Keratinocyte (primary cell): ENCODE data around the gene SYTL2. TPM values are rescaled to one million over a fixed set of nuclear protein-coding genes. Genes with fewer than 3 reads are reported as not detected.
"Not testable (repeated sequence)": the region's sequence is repeated elsewhere in the genome, so short reads cannot be mapped to it uniquely, and the experiment has no call there.

ENCODE experiments used
- DNase-seq: peaks from one replicate; pipeline ENCODE4 v3.0.0-alpha.2; 2011; ENCODE audit warnings: low read depth, missing footprints, low spot score
- FAIRE-seq: peaks from 2 replicates; lab custom pipeline; 2011; peaks lifted over from hg19 to GRCh38; lab: Jason Lieb, UNC
- H2AFZ ChIP-seq: 2 replicates; pipeline ENCODE4 v1.6.0; 2012; ENCODE audit warnings: low read length, control low read depth, inconsistent platforms; ENCODE audit not compliant: control insufficient read depth
- H3K27ac ChIP-seq: 2 replicates; pipeline ENCODE4 v1.5.1; 2011; ENCODE audit warnings: low read length; ENCODE audit not compliant: control insufficient read depth, insufficient read depth
- H3K27me3 ChIP-seq: 3 replicates; pipeline ENCODE4 v1.6.0; 2011; ENCODE audit warnings: low read length; ENCODE audit not compliant: control insufficient read depth, insufficient read depth; ENCODE audit errors: extremely low read depth
- H3K36me3 ChIP-seq, 2 experiments: 2 replicates in 1 of 2; 3 replicates in 1 of 2; pipeline ENCODE4 v1.5.1; 2011; ENCODE audit warnings: low read length in 2 of 2, mild to moderate bottlenecking in 1 of 2; ENCODE audit not compliant: control insufficient read depth in 2 of 2, insufficient read depth in 2 of 2; ENCODE audit errors: extremely low read depth in 1 of 2
- H3K4me1 ChIP-seq: 3 replicates; pipeline ENCODE4 v1.5.1; 2011; ENCODE audit warnings: low read length; ENCODE audit not compliant: control insufficient read depth, insufficient read depth; ENCODE audit errors: extremely low read depth
- H3K4me2 ChIP-seq: 3 replicates; pipeline ENCODE4 v1.6.0; 2011; ENCODE audit warnings: low read depth, low read length; ENCODE audit not compliant: control insufficient read depth, insufficient read depth; ENCODE audit errors: extremely low read depth
- H3K4me3 ChIP-seq, 3 experiments: fragments of 200-600 bp in 1 of 3; sonication (generic) in 1 of 3; 2 replicates in 2 of 3; 3 replicates in 1 of 3; pipeline ENCODE4 v1.5.1; 2011 to 2016; ENCODE audit warnings: low read length in 3 of 3, mild to moderate bottlenecking in 3 of 3, control low read depth in 2 of 3, inconsistent platforms in 1 of 3, low read depth in 1 of 3, mixed read lengths in 1 of 3, mixed run types in 1 of 3, moderate library complexity in 1 of 3; ENCODE audit not compliant: control insufficient read depth in 2 of 3, insufficient read depth in 2 of 3; ENCODE audit errors: extremely low read depth in 1 of 3
- H3K79me2 ChIP-seq: 2 replicates; pipeline ENCODE4 v1.6.0; 2012; ENCODE audit warnings: low read length; ENCODE audit not compliant: control insufficient read depth, insufficient read depth
- H3K9ac ChIP-seq: 3 replicates; pipeline ENCODE4 v1.6.0; 2011; ENCODE audit warnings: low read length; ENCODE audit not compliant: control insufficient read depth, insufficient read depth; ENCODE audit errors: extremely low read depth
- H3K9me1 ChIP-seq: 3 replicates; pipeline ENCODE4 v1.6.0; 2011; ENCODE audit warnings: low read length; ENCODE audit not compliant: control insufficient read depth, insufficient read depth; ENCODE audit errors: extremely low read depth
- H3K9me3 ChIP-seq: 2 replicates; pipeline ENCODE4 v1.5.1; 2012; ENCODE audit warnings: low read depth, low read length; ENCODE audit not compliant: control insufficient read depth
- H4K20me1 ChIP-seq: 3 replicates; pipeline ENCODE4 v1.6.0; 2011; ENCODE audit warnings: low read length; ENCODE audit not compliant: control insufficient read depth, insufficient read depth; ENCODE audit errors: extremely low read depth
- EZH2 ChIP-seq: IDR thresholded peaks from one replicate; pipeline ENCODE4 v1.6.1; 2012; ENCODE audit warnings: inconsistent platforms, mild to moderate bottlenecking, low read length, moderate library complexity
- dilution Hi-C: fragments of 300-500 bp; cut with MboI; formaldehyde crosslinking; loops from one replicate; pipeline ENCODE4 v1.7.0; 2020; ENCODE audit warnings: low sequenced_read_pairs; ENCODE audit not compliant: extremely low pct_ligation_motif_present
- polyA plus RNA-seq, 5 experiments: library from polyadenylated mRNA; depleted of rRNA in 3 of 5; stranded (reverse) in 3 of 5; stranded (forward) in 1 of 5; unstranded in 1 of 5; fragments of >200 nt; gene quantifications; 1 replicate in 1 of 5; 2 replicates in 3 of 5; 3 replicates in 1 of 5; pipeline versions ENCODE4 v1.2.1 to v1.2.3, GENCODE V29; 2011 to 2012; ENCODE audit warnings: missing spikeins in 2 of 5, low read depth in 1 of 5, low replicate concordance in 1 of 5
- TF ChIP-seq, protein P1 (sequence below), 3 experiments: IDR thresholded peaks in 1 of 3; conservative IDR thresholded peaks in 1 of 3; optimal IDR thresholded peaks in 1 of 3; 2 replicates in 2 of 3; 3 replicates in 1 of 3; pipeline versions ENCODE3 to v1.5.1; 2011; ENCODE audit warnings: low read length in 3 of 3, mild to moderate bottlenecking in 3 of 3, moderate library complexity in 2 of 3, control low read depth in 1 of 3, inconsistent platforms in 1 of 3; ENCODE audit not compliant: insufficient read depth in 2 of 3; ENCODE audit errors: extremely low read depth in 1 of 3

SYTL2 gene
- polyA plus RNA-seq, 1 donor (not counting 4 experiments of a cell fraction or from before 2014, with no cell fraction given): 3.1 TPM

- Histone ChIP-seq H3K9ac (no peak overlapping the region), H3K36me3 (no peaks in the 10 kb centered on the region), H2AFZ (no peak overlapping the region), H4K20me1 (no peaks in the 10 kb centered on the region), H3K79me2 (no peaks in the 10 kb centered on the region), H3K4me2 (no peak overlapping the region), H3K9me3 (no peaks in the 10 kb centered on the region), H3K9me1 (no peaks in the 10 kb centered on the region), H3K4me3 (no peak overlapping the region), H3K4me1 (peaks cover 13% of the 10 kb centered on the region), H3K27me3 (no peaks in the 10 kb centered on the region), H3K27ac (no peak overlapping the region)
- FAIRE-seq (no peak), DNase-seq (no peak)
- TF ChIP-seq, protein P1, sequence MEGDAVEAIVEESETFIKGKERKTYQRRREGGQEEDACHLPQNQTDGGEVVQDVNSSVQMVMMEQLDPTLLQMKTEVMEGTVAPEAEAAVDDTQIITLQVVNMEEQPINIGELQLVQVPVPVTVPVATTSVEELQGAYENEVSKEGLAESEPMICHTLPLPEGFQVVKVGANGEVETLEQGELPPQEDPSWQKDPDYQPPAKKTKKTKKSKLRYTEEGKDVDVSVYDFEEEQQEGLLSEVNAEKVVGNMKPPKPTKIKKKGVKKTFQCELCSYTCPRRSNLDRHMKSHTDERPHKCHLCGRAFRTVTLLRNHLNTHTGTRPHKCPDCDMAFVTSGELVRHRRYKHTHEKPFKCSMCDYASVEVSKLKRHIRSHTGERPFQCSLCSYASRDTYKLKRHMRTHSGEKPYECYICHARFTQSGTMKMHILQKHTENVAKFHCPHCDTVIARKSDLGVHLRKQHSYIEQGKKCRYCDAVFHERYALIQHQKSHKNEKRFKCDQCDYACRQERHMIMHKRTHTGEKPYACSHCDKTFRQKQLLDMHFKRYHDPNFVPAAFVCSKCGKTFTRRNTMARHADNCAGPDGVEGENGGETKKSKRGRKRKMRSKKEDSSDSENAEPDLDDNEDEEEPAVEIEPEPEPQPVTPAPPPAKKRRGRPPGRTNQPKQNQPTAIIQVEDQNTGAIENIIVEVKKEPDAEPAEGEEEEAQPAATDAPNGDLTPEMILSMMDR (optimal IDR thresholded peaks at IDR 0.05 in 1 of 3, IDR thresholded peaks at IDR 0.05 in 1 of 3, conservative IDR thresholded peaks at IDR 0.05 in 1 of 3; ENCODE audit: extremely low read depth in 1 of 3, insufficient read depth in 2 of 3, low read length in 3 of 3): no peak
- no peak for TF ChIP-seq EZH2
- dilution Hi-C loops: no loop called here
Measured at GRCh38 chr11:85779956-85780640, 30.8 kb downstream of the SYTL2 start.

- H3K27ac ChIP-seq, FAIRE-seq: not testable (repeated sequence)
Measured at GRCh38 chr11:85777603-85777972, 33.4 kb downstream of the SYTL2 start.

More at GRCh38 chr11:85777603-85777972, 33.4 kb downstream of the SYTL2 start:
- H2AFZ ChIP-seq, H3K9ac ChIP-seq, H3K9me3 ChIP-seq, H3K27me3 ChIP-seq, H3K79me2 ChIP-seq, DNase-seq, H3K36me3 ChIP-seq, H3K4me3 ChIP-seq, H3K4me2 ChIP-seq, dilution Hi-C loops, H4K20me1 ChIP-seq, H3K9me1 ChIP-seq: not testable (repeated sequence)
- H3K4me1 ChIP-seq: peaks cover 13% of the 10 kb centered on the region
